Stimulated activated CD8-positive, alpha-beta memory T cell treated with anti-CD3 and anti-CD28 coated beads, Interleukin-7, amount 100 ng/mL, for 24 hours (primary cell): Measurements from ENCODE around the gene LRRC3B.

Source experiments
- DNase-seq: peaks from one replicate; pipeline ENCODE4 v3.0.0-alpha.2; 2020; ENCODE audit warnings: low read depth

LRRC3B gene

DNA sequence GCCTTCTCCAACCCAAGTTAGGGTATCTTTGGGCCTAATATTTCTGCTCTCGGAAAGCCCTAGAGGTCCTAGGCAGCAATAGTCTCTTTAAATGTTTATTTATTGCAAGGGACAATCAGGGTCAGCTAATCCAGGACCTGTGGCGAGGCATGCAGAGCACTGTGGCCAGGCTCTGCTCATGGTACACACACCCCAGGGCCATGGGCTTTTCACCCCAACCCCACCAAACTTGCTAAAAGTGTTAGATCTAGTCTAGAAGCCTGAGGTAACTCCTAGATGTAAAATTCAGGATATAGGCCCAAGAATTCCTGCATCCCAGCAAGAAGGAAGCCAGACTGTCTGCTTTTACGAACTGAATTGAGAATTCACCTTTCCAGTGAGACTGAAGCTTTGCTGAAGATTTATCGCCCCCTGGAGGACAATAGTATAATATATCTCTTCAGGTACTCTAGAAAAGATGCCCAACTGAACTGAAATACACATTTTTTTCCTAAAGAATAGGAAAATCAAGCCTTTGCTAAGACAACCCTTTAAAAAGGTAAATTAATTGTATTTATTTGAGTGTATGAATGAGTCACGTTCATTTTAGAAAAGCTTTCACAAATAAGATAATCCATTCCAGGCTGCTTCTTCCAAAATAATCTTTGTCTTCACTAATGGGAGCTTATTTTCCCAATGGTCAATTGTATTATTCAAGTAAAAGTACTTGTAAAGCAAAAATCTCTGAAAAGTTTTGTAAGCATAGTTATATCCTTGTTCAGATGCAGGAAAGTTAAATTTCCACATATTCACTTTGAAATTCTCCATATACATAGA lies 89.8 kb downstream of the LRRC3B start:
- DNase-seq, result no peak

DNA sequence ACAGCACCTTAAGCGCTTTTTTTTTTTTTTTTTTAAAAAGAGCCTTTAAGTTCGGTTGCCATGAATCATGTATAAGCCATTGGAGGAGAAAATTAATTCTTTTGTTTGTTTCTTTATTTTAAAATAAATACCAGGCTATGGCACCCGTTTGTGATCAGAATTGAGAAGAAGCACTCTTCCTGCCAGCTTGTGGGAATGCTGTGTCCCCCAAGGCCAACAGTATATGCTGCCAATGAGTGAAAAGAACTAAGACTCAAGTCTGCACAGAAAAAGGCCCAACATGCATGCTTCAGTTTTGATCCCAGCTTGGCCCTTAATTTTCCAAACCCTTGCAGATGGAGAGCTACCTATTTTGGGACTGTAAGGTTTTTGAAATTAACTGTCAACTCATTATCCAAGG lies 90.5 kb downstream of the LRRC3B start:
- DNase-seq, result no peak

DNA sequence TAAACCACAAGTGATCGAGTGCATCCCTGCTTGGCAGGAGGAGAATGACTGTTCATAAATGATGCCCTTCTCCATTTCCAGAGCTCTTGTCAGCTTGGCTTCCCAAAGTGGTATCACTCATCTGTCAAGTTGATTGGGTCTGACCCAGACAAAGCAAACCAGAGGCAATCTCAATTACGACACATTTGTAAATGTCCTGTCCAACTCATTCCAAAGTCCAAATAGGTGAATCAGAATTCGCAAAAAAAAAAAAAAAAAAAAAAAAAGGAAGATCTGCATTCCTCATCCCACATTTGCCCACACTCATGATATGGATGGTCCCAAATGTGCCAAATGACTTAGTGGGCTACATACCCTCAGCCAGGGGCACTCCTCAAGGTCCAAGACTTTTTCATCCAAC lies 91.9 kb downstream of the LRRC3B start:
- DNase-seq, result no peak

DNA sequence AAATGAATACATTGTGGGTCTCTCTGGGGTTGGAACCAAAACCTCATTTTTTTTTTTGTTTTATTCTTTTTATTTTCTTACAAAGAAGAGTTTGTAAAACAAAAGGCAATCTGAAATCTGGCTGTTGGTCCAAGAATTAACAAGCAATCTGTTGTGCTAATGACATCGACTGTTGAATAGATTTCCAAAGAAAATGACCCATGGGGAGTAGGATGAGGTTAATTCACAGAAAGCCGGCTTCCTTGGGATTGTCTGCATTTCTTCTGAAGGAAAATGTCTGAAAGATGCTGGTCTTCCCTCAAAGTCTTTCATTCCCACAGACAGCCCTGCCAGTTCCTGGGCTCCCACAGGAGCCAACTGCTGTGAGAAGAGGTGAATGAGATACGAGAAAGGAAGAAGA lies 92.9 kb downstream of the LRRC3B start:
- no peak for DNase-seq

DNA sequence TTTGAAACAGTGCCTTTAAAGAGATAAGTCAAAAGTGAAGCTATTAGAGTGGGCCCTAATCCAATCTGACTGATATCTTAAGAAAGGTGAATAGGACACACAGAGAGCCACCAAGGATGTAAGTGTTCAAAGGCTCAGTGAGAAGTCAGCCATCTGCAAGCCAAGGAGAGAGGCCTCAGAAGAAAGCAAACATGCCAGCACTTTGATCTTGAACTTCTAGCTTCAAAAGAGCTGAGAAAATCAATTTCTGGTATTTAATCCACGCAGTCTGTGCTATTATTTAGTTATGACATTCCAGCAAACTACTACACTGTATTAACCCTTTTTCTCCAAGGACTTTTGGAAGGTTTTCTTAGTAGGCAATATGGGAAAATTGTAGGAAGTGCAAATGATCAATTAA lies 95.7 kb downstream of the LRRC3B start:
- no peak for DNase-seq

GRCh38 chr3:26719134-26719533 lies 96.6 kb downstream of the LRRC3B start:
- DNase-seq, result no peak

- DNase-seq, result no peak
These were observed 98.5 kb downstream of the LRRC3B start for GRCh38 chr3:26721047-26721446.

GRCh38 chr3:26731843-26732242 lies 109.3 kb downstream of the LRRC3B start:
- DNase-seq, result no peak

GRCh38 chr3:26750263-26750662 lies 127.7 kb downstream of the LRRC3B start:
- no peak for DNase-seq

DNA sequence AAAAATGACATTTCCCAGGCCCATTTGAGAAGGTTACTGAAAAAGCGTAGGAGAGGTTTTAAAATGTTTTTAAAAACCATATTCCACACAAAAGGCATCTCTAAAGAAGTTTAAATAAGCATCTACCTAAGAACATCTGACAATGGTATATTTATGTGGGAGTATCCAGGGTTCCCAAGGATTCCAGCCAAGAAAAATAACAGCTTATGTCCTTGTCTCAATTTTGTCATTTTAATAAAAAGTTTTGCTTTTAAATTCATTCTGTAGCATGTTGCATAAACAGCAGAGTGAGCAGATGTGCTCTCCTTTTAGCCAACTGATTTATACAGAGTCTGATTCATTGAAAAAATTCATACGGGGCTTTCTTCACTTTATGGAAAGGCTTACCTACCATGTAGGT lies 129.9 kb downstream of the LRRC3B start:
- DNase-seq, result no peak

- DNase-seq, result no peak
These were observed 130.5 kb downstream of the LRRC3B start for GRCh38 chr3:26753095-26753494.

DNA sequence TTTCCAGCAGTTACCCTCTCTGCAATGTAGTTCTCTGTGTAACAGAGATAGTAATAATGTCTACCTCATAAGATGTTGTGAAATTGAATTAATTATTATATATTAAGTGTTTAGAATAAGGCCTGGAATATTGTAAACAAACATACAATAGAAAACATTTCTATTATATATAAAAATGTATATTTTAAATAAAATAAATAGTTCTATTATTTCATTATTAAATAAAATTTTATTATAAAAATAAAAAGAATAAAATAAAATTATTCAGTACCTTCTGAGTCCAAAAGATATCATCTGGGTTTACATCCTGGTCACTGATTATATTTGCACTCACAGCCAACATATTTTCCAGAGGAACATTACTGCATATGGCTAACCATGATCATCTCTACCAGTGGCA lies 135.4 kb downstream of the LRRC3B start:
- no peak for DNase-seq
